Suppressor macrophage treated with lipopolysaccharide for 4 hours (primary cell): ENCODE measurements around the gene SLC66A2.
"Not testable (repeated sequence)": the region's sequence is repeated elsewhere in the genome, so short reads cannot be mapped to it uniquely, and the experiment has no call there.

Source experiments
- DNase-seq: peaks from one replicate; pipeline ENCODE4 v3.0.0-alpha.2; 2020

The SLC66A2 gene

DNA sequence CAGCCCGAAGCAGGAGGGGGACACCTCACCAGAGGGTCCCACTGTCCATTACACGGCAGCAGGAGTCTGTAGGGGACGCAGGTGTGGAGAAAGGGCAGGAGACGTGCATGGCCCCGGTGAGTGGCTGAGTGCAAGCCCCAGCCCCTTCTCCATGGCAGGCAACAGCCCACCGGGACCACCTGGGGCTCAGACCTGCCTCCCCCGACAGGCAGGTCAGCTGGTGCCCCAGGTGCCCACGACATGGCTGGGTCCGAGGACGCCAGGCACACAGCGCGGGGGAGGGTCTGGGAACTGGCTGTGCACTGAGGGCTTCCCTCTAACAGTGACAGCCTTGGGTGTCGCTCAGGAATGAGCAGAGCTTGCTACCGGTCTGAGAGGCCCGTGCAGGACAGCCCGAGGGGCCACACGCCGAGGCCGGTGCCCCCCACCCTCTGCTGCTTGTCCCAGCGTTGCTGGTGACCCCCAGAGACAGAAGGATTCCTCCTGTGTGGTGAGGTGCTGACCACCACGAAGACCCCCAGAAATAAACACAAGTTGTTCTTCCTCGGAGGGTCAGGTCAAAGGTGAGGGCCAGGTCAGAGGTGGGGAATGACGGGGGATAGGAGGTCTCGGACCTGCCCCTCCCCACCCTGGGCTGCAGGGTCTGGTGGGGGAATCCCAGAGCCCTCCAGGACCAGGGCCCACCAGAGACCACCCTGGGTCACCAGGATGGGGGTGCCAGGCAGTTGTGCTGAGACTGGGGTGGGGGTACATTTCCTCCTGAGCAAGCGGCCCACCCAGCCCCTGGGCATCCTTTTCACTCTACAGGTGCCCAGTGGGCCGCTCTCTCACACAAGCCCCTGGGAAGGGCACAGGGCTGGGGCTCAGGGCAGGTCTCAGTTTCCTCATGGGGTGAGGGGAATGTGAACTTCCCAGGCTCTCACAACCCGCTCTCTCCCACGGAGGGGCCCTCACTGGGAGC is 50.6 kb downstream of the SLC66A2 start:
- no peak for DNase-seq

DNA sequence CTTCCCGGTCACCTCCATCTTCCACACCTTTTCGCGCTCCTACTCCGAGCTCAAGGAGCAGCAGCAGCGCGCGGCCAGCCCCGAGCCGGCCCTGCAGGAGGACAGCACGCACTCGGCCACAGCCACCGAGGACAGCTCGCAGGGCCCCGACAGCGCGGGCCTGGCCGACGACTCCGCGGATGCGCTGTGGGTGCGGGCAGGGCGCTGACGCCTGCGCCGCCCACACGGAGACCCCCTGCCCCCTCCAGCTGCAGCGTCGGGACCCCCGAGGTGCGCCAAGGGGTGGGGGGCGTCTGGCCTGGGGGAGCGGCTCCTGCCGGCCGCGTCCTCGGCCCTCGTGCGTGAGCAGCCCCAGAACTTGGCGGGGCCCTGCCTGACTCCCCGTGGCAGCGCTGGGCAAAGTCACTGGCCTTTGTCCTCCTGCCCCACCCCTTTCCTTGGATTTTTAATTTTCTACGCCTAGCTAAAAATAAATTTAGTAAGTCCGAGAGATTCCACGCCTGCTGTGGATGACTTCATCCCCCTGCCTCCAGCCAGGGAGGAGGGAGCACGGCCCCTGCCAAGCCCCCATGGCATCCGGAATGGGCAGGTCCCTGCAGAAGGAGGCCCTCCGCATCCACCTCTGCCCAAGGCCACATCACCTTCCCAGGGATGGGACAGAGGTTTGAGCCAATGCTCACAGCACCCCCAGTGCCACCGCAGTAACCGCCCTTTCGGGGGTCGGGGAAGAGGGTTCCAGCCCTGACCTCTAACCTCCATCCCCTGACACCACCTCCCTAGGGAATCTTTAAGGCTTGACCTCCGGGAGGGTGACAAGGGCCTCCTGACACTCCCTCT is 51.6 kb downstream of the SLC66A2 start:
- DNase-seq, result no peak

DNA sequence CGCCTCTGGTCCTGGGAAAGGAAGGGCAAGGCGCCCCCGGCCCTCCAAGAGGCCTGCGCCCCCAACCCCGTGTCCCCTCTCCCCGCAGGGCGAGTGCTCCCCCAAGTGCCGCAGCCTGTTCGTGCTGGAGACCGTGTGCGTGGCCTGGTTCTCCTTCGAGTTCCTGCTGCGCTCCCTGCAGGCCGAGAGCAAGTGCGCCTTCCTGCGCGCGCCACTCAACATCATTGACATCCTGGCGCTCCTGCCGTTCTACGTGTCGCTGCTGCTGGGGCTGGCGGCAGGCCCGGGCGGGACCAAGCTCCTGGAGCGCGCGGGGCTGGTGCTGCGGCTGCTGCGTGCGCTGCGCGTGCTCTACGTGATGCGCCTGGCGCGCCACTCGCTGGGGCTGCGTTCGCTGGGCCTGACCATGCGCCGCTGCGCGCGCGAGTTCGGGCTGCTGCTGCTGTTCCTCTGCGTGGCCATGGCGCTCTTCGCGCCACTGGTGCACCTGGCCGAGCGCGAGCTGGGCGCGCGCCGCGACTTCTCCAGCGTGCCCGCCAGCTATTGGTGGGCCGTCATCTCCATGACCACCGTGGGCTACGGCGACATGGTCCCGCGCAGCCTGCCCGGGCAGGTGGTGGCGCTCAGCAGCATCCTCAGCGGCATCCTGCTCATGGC is 52.4 kb downstream of the SLC66A2 start:
- no peak for DNase-seq

DNA sequence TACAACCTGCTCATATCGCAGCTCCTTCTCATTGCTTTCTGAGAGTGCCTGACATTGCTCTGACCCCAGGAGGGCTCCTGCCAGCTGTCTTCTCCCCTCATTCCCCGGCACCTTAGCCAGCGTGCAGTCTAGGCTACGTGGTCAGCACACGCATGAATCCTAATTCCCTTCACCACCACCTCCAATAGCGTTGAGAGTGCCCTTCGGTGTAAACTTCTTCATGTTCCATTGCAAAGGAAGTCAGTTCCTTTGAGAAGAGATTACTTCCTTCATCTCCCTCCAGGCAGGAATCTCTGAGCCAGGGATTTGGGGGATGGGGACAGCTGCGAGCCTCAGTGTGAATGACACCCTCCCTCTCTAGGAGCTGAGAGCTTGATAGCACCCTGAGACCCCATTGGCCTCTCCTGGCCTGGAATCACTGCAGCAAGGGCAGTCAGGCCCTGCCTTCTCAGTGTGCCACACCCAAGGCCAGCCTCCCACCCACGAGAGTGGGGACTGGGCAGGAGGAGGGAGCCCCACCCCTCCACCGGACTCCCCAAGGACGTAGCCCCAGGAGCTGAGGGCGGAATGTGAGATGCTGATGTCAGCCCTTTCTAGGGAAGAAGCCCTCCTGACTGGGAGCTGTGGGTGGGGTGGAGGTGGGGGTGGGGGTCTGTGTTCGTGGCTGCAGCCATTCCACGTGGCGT is 53.4 kb downstream of the SLC66A2 start:
- no peak for DNase-seq

DNA sequence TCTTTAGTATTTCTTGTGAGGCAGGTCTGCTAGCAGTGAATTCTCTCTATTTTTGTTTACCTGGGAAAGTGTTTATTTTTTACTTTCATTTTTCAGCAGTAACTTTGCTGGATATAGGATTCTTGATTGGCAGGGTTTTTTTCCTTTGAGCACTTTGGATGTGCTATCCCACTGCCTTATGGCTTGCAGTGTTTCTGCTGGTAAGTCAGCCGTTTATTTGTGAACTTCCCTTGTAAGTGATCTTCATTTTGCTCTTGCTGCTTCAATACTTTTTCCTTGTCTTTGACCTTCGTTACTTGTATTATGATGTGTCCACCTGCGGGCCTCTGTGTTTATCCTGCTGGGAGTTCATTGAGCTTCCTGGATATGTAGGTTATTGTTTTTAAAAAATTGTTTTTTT is 54.7 kb downstream of the SLC66A2 start:
- DNase-seq, result no peak

DNA sequence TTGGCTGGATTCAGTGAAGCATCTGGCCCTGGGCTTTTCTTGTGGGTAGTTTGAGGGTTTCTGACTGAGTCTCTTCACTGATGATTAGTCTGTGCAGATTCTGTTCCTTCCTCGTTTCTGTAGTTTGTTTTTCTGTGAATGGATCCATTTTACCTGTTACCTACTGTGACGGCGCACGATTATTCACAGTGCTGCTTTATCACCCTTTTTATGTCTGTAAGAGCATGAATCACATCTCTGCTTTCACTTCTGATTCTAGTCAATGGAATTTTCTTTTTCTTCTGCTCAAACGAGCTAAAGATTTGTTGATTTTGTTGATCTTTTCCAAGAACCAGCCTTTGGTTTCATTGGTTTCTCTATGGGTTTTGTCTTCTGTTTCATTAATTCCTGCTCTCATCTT is 60.8 kb downstream of the SLC66A2 start:
- no peak for DNase-seq

DNA sequence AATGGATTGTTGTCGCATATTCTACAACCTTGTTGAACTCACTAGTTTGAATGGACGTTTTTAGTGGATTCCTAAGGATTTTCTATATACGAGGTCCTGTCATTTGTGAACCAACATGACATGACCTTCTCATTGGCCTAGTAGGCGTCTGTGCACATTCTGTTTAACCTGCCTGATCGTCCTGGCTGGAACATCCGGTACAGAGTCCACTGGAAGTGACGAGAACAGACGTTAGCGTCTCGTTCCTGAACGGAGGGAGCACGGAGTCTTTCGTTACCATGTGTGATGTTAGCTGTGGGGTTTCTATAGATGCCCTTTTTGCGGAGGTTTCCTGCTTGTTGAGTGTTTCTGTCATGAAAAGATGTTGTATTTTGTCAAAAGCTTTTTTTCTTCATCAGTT is 61.9 kb downstream of the SLC66A2 start:
- no peak for DNase-seq

DNA sequence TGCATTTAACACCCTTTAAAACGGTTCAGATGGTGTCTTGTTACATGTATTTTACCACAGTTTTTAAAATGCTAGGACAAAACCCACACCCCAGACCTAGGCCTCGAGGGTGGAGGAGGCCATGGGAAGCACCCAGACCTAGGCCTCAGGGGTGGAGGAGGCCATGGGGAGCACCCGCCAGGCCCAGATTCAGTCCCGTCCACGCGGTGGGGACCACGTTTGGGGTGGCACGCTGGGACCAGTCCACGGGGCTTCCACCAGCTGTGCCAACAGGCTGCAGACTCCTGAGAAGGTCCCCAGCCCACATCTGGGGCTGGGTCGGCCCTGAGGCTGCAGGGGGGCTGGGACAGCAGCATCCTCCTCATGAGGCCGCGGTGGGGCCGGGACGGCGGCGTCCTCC is 63.4 kb downstream of the SLC66A2 start:
- no peak for DNase-seq

DNA sequence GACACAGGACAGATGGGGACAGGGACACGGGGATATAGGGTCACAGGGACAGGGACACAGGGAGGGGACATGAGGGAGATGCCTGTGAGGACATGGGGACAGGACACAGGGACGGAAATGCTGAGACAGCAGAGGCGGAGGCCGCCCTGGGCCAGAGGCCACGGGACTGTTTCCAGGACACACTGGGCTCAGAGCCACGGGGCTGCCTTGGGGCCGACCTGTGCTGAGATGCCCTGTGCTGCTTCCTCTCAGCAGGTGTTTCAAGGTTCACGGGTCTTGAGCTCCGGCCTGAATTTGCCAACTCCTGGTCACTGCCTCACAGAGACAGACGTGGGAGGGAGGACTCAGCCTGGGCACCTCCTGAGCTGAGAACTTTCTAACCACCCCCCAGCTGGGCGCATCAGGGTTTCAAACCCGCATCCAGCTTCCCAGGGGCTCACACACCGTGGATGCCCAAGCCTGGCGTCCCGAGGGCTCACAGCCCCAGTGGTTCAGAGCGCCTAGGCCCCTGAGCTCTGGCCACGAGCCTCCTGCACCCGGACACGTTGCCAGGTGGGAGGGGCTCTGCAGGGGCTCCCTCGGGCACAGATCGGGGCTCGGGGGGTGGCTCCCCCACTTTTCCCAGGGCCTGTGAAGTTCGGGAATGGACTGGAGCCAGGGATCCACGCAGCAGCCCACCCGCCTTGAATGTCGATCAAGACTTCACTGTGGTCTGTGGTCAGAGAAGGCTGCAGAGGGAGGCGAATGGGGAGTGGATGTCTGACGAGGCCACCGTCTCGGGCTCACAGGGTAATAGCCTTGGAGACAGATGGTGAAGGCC is 64.1 kb downstream of the SLC66A2 start:
- DNase-seq, result no peak

DNA sequence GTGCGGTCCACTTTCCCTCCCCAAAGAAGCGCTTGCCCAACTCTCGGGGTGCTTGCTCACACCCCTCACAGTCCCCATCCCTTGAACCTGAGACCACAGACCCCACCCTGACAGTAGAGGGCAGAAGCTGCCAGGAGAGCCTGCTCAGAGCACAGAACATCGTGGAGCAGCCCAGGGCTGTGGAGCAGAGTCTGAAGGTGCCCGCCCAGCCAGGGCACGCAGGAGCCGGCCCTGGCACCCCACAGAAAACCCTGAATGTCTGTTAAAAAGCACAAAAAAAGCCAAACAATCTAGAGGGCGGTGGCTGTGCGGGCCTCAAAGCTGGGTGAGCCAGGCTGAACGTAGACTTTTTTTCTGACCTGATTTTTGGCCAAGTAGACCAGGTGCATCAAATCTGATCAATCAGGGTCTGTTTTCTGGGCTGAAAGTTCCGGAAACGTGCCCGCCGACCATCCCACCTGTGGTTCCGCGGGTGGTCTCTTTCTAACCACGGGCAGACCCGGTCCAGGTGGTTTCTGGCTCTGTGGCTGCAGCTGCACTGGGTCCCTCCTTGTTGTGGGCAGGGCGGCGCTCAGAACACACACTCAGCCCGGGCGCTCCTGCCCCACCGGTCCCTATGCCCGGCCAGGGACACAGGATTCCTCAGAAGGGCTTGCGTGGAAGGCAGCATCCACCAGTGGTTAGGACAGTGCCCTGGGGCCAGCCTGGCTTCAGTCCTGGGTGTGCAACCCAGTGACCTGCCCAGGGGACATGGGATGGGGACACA is 66.3 kb downstream of the SLC66A2 start:
- DNase-seq, result no peak

DNA sequence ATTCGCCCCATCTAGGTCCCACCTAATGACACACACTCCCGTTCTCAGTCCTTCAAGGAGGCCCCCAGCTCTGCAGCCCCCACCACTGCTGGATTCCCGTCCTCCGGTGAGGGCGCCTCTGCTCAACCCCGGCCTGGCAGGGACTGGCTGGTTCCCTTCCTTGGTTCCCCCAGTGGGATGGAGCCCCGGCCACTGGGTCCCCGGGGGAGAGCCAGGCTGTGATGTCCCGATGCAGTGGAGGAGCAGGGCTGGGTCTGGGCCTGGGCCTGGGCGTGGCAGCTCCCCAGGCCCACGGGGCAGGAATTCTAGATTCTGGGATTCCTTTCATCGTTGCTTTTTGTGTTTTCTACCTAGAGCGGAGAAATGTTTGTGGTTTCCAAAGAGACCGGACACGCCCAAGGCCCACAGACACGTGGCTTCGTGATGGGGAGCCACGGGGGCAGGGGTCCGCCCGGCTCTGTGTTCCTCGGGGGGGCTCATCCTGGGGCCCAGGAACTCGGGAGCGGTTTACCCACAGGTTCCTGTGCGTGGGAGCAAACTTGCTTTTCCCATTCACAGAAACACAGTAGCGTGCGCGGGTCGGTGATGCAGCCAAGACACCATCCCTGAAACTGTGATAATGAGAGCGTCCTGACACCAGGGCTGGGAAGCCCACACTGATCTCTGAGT is 67.0 kb downstream of the SLC66A2 start:
- no peak for DNase-seq

DNA sequence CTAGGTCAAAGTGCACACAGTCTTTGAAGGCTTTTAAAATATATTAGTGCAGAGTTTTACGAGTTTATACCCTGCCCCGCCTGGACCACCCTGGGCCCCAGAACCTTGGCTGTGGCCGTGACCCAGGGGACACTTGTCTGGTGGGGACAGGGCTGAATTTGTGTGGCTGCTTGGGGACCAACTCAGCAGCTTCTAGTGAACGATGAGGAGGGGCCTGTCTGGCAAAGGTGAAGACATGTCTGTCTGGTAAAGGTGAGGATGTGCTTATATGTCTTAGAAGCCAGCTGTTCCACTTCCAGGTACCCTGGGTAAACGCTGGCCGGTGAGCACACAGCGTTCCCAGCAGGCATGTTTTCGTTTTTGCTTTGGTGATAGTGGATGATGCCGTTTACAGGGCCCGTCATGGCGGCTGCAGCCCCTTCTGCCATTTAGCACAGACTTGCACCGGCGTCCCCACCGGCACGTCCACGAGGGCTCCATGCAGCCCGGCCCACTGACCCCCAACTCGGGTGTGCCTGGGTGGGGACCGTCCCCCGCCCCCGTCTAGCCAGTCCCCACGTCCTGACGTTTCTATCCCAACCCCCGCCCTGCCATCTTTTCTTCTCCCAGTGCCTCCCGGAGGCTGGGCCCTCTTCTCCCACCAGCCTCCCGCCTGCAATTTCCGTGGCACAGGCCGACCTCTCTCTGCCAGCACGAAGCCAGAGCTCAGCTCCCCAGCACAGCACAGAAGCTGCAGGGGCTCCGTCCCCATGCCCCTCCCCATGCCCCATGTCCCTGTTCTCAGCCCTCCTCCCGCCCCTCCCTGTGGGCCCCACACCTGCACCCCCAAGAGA is 67.8 kb downstream of the SLC66A2 start:
- no peak for DNase-seq

DNA sequence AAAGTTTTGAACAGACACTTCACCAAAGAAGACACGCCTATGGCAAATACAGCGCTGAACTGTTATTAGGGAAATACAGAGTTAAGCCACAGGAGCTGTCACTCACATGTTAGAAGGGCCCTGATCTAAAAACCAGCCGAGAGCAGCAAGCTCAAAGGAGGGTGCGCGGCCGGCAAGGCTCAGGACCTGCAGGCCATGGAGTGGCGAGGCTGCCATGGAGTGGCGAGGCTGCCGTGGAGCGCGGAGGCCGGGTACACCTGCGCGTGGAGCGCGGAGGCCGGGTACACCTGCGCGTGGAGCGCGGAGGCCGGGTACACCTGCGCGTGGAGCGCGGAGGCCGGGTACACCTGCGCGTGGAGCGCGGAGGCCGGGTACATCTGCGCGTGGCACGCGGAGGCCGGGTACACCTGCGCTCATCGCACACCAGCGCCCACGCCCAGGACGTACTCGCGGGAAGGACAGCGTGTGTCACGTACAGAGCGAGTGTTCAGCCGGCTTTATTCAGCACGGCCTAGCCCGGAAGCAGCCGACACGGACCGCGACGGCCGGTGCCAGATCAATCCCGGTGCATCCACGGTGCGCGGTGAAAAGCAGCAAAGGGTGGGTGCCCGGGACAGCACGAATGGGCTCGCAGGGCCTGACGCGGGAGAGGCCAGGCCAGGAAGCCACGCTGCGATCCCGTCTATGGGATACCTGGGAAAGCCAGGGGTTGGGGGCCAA is 68.8 kb downstream of the SLC66A2 start:
- no peak for DNase-seq

DNA sequence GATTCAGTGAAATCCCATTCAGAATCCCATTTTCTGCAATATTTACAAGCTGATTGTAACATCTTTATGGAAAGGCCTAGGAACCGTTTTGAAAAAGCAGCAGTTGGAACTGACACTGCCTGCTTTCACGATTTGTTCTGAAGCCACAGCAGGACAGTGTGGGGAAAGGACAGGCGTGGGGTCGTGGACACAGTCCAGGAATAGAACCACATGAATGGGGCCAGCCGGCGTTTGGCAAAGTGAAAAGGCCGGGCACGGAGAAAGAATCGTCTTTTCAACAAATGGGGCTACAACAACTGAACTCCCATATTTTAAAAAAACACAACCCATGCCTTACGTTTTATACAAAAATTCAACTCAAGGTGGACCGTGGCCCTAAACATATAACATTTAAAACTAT is 69.8 kb downstream of the SLC66A2 start:
- DNase-seq, result no peak

DNA sequence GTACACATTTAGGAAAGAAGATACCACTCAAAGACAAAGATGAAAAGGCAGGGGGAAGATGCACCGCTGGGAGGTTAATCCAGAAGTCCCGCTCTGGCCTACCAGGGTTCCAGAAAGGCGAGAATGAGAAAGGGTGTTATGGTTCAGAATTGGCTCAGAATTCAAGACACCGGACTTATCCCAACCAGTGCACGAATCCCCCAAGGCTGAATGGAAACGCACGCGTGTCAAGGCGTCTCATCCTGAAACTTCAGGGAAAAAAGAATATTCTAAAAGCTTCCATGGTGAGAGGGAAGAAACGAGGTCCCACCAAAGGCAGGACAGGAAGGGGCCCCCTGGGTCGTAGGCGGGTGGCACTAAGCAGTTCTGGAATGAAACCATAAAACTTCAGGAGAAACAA is 71.9 kb downstream of the SLC66A2 start:
- no peak for DNase-seq

DNA sequence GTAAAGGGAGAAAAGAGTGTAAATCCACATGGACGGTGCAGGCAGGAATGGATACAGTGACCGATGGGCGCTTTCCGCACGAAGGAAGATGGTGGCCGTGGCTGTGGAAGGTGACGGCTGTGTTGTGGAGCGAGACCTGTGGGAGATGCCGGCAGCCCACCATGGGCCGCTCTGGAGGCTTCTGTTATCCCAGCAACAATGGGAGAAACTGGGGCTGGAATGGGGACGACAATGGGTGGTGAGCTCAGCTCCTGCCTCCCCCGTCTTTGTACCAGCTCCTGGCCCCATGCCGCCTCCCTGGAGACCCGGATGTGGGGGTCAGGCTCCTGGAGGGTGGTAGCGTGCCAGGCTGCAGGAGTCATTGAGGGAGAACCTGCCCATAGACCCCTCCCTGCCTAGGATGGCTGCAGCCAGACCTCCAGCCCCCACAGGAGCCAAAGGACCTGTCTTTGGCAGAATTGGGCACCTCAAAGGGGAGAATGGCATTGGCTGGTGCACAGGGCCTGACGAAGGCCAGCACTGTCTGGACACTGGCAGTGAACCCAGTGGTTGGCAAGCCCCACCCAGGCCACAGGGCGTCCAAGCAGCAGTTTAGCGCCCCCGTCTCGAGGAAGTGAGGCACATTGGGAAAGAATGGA is 72.6 kb downstream of the SLC66A2 start:
- no peak for DNase-seq

DNA sequence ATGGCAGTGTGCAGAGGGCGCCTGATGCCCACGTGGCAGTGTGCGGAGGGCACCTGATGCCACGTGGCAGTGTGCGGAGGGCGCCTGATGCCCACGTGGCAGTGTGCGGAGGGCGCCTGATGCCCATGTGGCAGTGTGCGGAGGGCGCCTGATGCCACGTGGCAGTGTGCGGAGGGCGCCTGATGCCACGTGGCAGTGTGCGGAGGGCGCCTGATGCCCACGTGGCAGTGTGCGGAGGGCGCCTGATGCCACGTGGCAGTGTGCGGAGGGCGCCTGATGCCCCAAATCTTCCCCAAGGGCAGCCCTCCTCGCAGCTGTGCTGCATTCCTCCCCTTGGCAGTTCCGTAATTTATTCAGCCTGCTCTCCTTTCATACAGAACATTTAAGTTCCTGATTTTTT is 73.2 kb downstream of the SLC66A2 start:
- not testable (repeated sequence) for DNase-seq
